ENCODE measurements around the gene KCNG3. TPM values are rescaled to one million over a fixed set of nuclear protein-coding genes. Genes with fewer than 3 reads are reported as not detected.
A peak's percentile ranks its signal among the peaks of the same experiment; 100 is the strongest.
"Not testable (repeated sequence)": the region's sequence is repeated elsewhere in the genome, so short reads cannot be mapped to it uniquely, and the experiment has no call there.

Gene KCNG3
- polyA plus RNA-seq, 3 donors, result not detected

DNA sequence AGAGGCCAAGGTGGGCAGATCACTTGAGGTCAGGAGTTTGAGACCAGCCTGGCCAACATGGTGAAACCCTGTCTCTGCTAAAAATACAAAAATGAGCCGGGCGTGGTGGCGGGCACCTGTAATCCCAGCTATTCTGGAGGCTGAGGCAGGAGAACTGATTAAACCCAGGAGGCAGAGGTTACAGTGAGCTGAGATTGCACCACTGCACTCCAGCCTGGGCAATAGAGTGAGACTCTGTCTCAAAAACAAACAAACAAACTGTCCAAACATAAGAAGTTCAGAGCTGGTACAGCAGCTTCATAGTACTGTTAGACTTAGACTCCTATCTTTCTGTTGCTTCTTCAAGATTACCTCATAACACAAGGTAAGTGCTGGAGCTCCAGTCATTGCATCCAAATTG, 100.5 kb downstream of the KCNG3 start:
- H2AFZ ChIP-seq (ENCODE audit: insufficient read depth, low read depth, low read length, poor library complexity, severe bottlenecking); H3K9me3 ChIP-seq (replicated peaks in 1 of 2; ENCODE audit: control insufficient read depth in 1 of 2, insufficient read depth in 1 of 2, low read length in 2 of 2); intact Hi-C loops (cut with micrococcal nuclease); H3K4me3 ChIP-seq (replicated peaks in 1 of 3; ENCODE audit: low read depth in 2 of 3, low read length in 3 of 3); H3K4me1 Mint-ChIP-seq; H3K9ac ChIP-seq (ENCODE audit: insufficient read depth, low read length, poor library complexity, severe bottlenecking); H3K27ac ChIP-seq (ENCODE audit: low read depth in 1 of 2, low read length in 2 of 2); H3K9me3 Mint-ChIP-seq; H3K27me3 Mint-ChIP-seq (ENCODE audit: low read depth in 3 of 3); H3K27me3 ChIP-seq (ENCODE audit: control insufficient read depth in 2 of 2, insufficient read depth in 2 of 2, low read length in 2 of 2); H3K4me3 Mint-ChIP-seq; H3K4me2 ChIP-seq (replicated peaks; ENCODE audit: extremely low read depth, low read length, poor library complexity, severe bottlenecking); H4K20me1 ChIP-seq (ENCODE audit: insufficient read depth, low read length); H3K4me1 ChIP-seq (ENCODE audit: control insufficient read depth in 1 of 2, insufficient read depth in 2 of 2, low read length in 2 of 2); H3K36me3 Mint-ChIP-seq; H3K79me2 ChIP-seq (ENCODE audit: insufficient read depth, low read length); H3K36me3 ChIP-seq (replicated peaks in 1 of 2; ENCODE audit: control insufficient read depth in 1 of 2, insufficient read depth in 2 of 2, low read length in 2 of 2); DNase-seq: not testable (repeated sequence)
- 100% methylated on average over 3 of the region's 3 CpGs for WGBS (ENCODE audit: insufficient coverage)
- H3K27ac Mint-ChIP-seq, result peak overlapping the region in 1 of 7 donors; percentile 9

DNA sequence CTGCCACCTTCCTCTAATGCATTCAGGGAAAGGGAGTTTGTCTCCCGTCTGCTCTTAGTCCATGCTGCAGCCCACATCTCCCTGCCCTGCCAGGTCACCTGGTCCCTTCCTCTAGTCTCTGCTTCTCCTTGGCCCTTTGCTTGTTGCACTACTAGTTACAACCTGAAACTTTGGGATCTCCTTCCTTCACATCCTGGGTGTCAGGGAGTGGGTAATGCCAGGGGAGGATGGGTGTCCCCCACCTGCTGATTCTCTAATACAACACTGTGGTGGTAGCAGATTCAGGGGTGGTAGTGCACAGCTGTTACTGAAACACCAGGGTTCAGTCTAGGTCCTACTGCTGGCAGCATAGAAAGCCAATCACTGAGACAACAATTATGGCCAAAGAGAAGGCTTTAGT, 101.6 kb downstream of the KCNG3 start:
- Histone ChIP-seq H3K27ac (ENCODE audit: low read depth in 1 of 2, low read length in 2 of 2) (no peak overlapping the region), H2AFZ (ENCODE audit: insufficient read depth, low read depth, low read length, poor library complexity, severe bottlenecking) (no peak overlapping the region), H3K36me3 (replicated peaks in 1 of 2; ENCODE audit: control insufficient read depth in 1 of 2, insufficient read depth in 2 of 2, low read length in 2 of 2) (no peaks in the 10 kb centered on the region), H3K4me3 (replicated peaks in 1 of 3; ENCODE audit: low read depth in 2 of 3, low read length in 3 of 3) (no peak overlapping the region), H4K20me1 (ENCODE audit: insufficient read depth, low read length) (no peaks in the 10 kb centered on the region), H3K4me1 (ENCODE audit: control insufficient read depth in 1 of 2, insufficient read depth in 2 of 2, low read length in 2 of 2) (no peaks in the 10 kb centered on the region), H3K27me3 (ENCODE audit: control insufficient read depth in 2 of 2, insufficient read depth in 2 of 2, low read length in 2 of 2) (no peaks in the 10 kb centered on the region), H3K9me3 (replicated peaks in 1 of 2; ENCODE audit: control insufficient read depth in 1 of 2, insufficient read depth in 1 of 2, low read length in 2 of 2) (no peaks in the 10 kb centered on the region), H3K9ac (ENCODE audit: insufficient read depth, low read length, poor library complexity, severe bottlenecking) (no peak overlapping the region), H3K4me2 (replicated peaks; ENCODE audit: extremely low read depth, low read length, poor library complexity, severe bottlenecking) (no peak overlapping the region), H3K79me2 (ENCODE audit: insufficient read depth, low read length) (no peaks in the 10 kb centered on the region)
- TF ChIP-seq, protein P1, sequence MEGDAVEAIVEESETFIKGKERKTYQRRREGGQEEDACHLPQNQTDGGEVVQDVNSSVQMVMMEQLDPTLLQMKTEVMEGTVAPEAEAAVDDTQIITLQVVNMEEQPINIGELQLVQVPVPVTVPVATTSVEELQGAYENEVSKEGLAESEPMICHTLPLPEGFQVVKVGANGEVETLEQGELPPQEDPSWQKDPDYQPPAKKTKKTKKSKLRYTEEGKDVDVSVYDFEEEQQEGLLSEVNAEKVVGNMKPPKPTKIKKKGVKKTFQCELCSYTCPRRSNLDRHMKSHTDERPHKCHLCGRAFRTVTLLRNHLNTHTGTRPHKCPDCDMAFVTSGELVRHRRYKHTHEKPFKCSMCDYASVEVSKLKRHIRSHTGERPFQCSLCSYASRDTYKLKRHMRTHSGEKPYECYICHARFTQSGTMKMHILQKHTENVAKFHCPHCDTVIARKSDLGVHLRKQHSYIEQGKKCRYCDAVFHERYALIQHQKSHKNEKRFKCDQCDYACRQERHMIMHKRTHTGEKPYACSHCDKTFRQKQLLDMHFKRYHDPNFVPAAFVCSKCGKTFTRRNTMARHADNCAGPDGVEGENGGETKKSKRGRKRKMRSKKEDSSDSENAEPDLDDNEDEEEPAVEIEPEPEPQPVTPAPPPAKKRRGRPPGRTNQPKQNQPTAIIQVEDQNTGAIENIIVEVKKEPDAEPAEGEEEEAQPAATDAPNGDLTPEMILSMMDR (IDR thresholded peaks at IDR 0.05), result no peak
- Mint-ChIP-seq H3K27me3 (ENCODE audit: low read depth in 3 of 3) (peaks cover 4 to 7% (median 5%) of the 10 kb centered on the region in 3 donors), H3K9me3 (peaks cover 0 to 8% (median 4%) of the 10 kb centered on the region in 7 donors), H3K4me3 (no peak overlapping the region), H3K4me1 (no peaks in the 10 kb centered on the region), H3K36me3 (no peaks in the 10 kb centered on the region), H3K27ac (no peak overlapping the region)
- intact Hi-C loops (cut with micrococcal nuclease), result no loop called here
- WGBS (ENCODE audit: insufficient coverage), result no CpG with 5 or more reads among the region's 1 CpG
- no peak for DNase-seq

Small RNA genes lying within 50 kb of the gene (small RNA-seq; reads per million reads assigned to genes)
- not detected for gene RF00017 (ENCODE audit: insufficient read length, low read depth)
- not detected for gene RF00612 (ENCODE audit: insufficient read length, low read depth)

Other genes starting within 250 kb of the KCNG3 start
- gene COX7A2L, start 132.8 kb downstream of the KCNG3 start, polyA plus RNA-seq, result 100 to 1,000 TPM in 2 of 3 donors, 10 to 100 TPM in 1; 63.6 to 153 (median 144) TPM
- gene MTA3, start 74.7 kb upstream of the KCNG3 start, polyA plus RNA-seq, result 1 to 10 TPM; 2.0 to 4.5 (median 2.2) TPM